ENCODE data around the gene RALGPS2. TPM values are rescaled to one million over a fixed set of nuclear protein-coding genes. Genes with fewer than 3 reads are reported as not detected.

RALGPS2 gene
- total and polyA plus RNA-seq, 2 of the 13 experiments (the other 11 are each of a cell fraction or from before 2014, with no cell fraction given) = 15.6 to 36.0 TPM

GRCh38 chr1:178961331-178961730 is 236.3 kb downstream of the RALGPS2 start:
- no peaks in the 10 kb centered on the region for H4K20me1 ChIP-seq (ENCODE audit: insufficient read depth, low read length)
- H3K79me2 ChIP-seq (ENCODE audit: insufficient read depth, low read length) = no peaks in the 10 kb centered on the region
- in situ Hi-C loops (cut with HindIII; ENCODE audit: extremely low pct_ligation_motif_present, low pct_unique_long_range_greater_than_20kb) = no loop called here
- H3K9ac ChIP-seq (ENCODE audit: insufficient read depth, low read depth, low read length) = no peak overlapping the region
- no peaks in the 10 kb centered on the region; a peak in 1 of 5 replicates for H3K27me3 ChIP-seq (ENCODE audit: control insufficient read depth in 1 of 2, insufficient read depth in 2 of 2, low read length in 2 of 2)
- WGBS (ENCODE audit: low lambda C conversion rate) = 77% methylated on average over 4 of the region's 4 CpGs
- no peak for FAIRE-seq
- no peak overlapping the region for H3K27ac ChIP-seq (ENCODE audit: extremely low read length, insufficient read depth, low read length)
- no peak for DNase-seq (ENCODE audit: low spot score)
- ChIA-PET CTCF (ENCODE audit: low intra/inter-chr PET ratio, low total read pairs) (no interaction called here), POLR2A (no interaction called here)
- H3K4me3 ChIP-seq (replicated peaks in 1 of 3; ENCODE audit: insufficient read depth in 1 of 3, low read depth in 2 of 3, low read length in 3 of 3) = no peak overlapping the region
- intact Hi-C loops (cut with micrococcal nuclease; ENCODE audit: unreplicated experiment) = no loop called here
- H3K9me3 ChIP-seq (ENCODE audit: low read length) = peaks cover 10% of the 10 kb centered on the region; the same call in 1 of the 2 replicates
- no peaks in the 10 kb centered on the region for H3K36me3 ChIP-seq (replicated peaks in 1 of 2; ENCODE audit: control insufficient read depth in 1 of 2, insufficient read depth in 2 of 2, low read length in 2 of 2)
- peaks cover 14% of the 10 kb centered on the region for H3K4me1 ChIP-seq (ENCODE audit: insufficient read depth, low read length)
- H3K4me2 ChIP-seq (ENCODE audit: low read depth, low read length) = no peak overlapping the region
- H2AFZ ChIP-seq (ENCODE audit: low read length) = no peak overlapping the region
- no TSS peak for BruUV-seq (replicated peaks)
- no peak for ATAC-seq
- TF ChIP-seq ZNF446 (CRISPR knock-in tag; IDR thresholded peaks at IDR 0.05) (no peak), ZNF710 (CRISPR knock-in tag; IDR thresholded peaks at IDR 0.05; ENCODE audit: borderline replicate concordance) (no peak), ZNF354B (CRISPR knock-in tag; IDR thresholded peaks at IDR 0.05) (no peak), HHEX (CRISPR knock-in tag; IDR thresholded peaks at IDR 0.05) (no peak), NFE2 (CRISPR knock-in tag; IDR thresholded peaks at IDR 0.05) (no peak), CREB1 (IDR thresholded peaks at IDR 0.05) (no peak), CREB1 (CRISPR knock-in tag; IDR thresholded peaks at IDR 0.05) (no peak), ZNF44 (CRISPR knock-in tag; IDR thresholded peaks at IDR 0.05) (no peak), ZFP36L1 (CRISPR knock-in tag; IDR thresholded peaks at IDR 0.05) (no peak), ZNF337 (CRISPR knock-in tag; IDR thresholded peaks at IDR 0.05; ENCODE audit: borderline replicate concordance, low read depth) (no peak), E2F2 (CRISPR knock-in tag; IDR thresholded peaks at IDR 0.05; ENCODE audit: borderline replicate concordance) (no peak), AHDC1 (CRISPR knock-in tag; IDR thresholded peaks at IDR 0.05; ENCODE audit: borderline replicate concordance) (no peak), RBAK (CRISPR knock-in tag; IDR thresholded peaks at IDR 0.05) (no peak)

Data from HepG2 (cell line).